Anterior cingulate cortex (tissue), 58 donors: ENCODE results near the gene CHRFAM7A.
"Not testable (repeated sequence)": the region's sequence is repeated elsewhere in the genome, so short reads cannot be mapped to it uniquely, and the experiment has no call there.

Experiments used
- DNase-seq, 58 donors: peaks; one replicate each; lab custom pipeline; 2025; lab: John Stamatoyannopoulos, UW

CHRFAM7A gene

DNA sequence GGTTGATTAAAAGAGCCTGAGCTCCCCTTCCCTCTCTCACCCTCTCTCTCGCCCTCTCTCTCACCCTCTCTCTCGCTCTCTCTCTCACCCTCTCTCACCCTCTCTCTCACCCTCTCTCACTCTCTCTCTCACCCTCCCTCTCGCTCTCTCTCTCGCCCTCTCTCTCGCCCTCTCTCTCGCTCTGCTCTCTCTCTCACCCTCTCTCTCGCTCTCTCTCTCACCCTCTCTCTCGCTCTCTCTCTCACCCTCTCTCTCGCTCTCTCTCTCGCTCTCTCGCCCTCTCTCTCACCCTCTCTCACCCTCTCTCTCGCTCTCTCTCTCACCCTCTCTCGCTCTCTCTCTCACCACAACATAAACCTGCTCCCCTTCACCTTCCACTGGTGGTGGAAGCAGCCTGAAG, 67.2 kb downstream of the CHRFAM7A start:
- DNase-seq: not testable (repeated sequence)

DNA sequence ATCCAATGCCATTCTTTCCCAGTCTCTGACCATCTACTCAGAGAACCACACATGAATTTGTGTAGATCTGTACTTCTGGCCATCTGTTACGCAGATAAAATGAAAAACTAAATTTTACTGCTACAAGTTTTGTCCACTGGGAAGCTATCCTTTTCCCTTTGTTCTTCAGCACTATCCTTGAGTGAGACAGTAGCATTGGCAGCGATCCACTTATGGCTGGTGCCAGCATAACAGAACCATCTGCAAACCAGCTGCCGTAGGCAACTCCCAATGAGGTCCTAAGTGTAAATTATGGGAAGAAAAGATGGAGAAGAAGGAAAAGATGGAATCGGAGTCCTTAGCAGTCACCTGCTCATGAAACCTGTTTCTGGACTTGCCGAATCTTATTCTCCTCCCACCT, 72.3 kb downstream of the CHRFAM7A start:
- not testable (repeated sequence) for DNase-seq

- not testable (repeated sequence) for DNase-seq
These were observed 77.6 kb downstream of the CHRFAM7A start for GRCh38 chr15:30315704-30316103.

GRCh38 chr15:30310575-30310974, 82.8 kb downstream of the CHRFAM7A start:
- DNase-seq: not testable (repeated sequence)
